Breast epithelium (tissue), 3 donors: ENCODE results near the gene CPD.

Experiments
- POLR2A ChIP-seq: fragments of 450-650 bp; IDR thresholded peaks from one replicate; pipeline ENCODE4 v1.6.1; 2016; ENCODE audit warnings: antibody characterized with exemption, mild to moderate bottlenecking, moderate library complexity
- POLR2AphosphoS5 ChIP-seq, 3 donors: sonication (generic); formaldehyde crosslinking; IDR thresholded peaks; one replicate each; pipeline ENCODE4 v1.6.1; 2017; ENCODE audit warnings: antibody characterized with exemption in 3 of 3
- TF ChIP-seq, protein P1 (sequence below), 3 donors: fragments of 450-650 bp; IDR thresholded peaks; one replicate each; pipeline ENCODE4 v1.5.1; 2016 to 2017; ENCODE audit warnings: antibody characterized with exemption in 3 of 3, mild to moderate bottlenecking in 3 of 3, moderate library complexity in 3 of 3

DNA sequence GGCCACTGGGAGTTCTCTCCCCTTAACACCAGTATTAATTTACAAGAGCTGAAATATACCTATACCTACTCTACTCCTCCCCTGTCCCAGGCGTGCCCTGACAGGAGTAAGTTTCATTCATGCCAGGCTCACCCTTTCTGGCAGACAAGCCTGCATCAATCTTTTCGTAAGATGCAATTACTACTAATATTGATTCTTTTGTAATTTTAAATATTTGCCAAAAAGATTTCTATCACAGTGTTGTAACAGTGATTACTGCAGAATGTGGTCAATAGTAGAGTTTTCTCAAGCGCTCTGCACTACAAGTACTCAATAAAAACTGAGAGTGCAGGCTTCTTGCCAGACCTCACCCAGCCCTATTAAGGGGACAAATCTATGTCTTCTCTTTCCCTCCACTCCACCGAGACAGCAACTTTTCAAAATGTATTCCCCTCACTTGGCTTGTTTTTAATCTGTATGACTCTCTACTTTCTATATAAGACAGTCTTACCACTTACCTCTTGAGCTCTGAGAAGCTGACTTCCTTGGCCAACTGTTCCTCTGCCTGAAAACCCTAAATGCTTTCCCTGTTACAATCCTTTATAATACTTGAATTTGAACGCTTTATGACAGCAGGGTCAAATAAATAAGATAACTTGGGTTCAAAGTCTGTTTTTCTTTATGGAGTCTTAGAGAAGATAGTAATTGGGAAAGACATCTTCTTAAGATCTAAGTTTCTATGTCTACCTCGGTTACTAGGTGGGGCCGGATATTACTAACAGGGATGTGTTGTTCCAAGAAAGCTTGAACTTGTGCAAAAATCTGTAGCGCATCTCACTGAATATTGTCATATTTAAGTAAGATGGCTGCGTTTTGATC is 45.0 kb upstream of the CPD start, which contains the start of gene TMIGD1:
- TF ChIP-seq, protein P1, sequence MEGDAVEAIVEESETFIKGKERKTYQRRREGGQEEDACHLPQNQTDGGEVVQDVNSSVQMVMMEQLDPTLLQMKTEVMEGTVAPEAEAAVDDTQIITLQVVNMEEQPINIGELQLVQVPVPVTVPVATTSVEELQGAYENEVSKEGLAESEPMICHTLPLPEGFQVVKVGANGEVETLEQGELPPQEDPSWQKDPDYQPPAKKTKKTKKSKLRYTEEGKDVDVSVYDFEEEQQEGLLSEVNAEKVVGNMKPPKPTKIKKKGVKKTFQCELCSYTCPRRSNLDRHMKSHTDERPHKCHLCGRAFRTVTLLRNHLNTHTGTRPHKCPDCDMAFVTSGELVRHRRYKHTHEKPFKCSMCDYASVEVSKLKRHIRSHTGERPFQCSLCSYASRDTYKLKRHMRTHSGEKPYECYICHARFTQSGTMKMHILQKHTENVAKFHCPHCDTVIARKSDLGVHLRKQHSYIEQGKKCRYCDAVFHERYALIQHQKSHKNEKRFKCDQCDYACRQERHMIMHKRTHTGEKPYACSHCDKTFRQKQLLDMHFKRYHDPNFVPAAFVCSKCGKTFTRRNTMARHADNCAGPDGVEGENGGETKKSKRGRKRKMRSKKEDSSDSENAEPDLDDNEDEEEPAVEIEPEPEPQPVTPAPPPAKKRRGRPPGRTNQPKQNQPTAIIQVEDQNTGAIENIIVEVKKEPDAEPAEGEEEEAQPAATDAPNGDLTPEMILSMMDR (IDR thresholded peaks at IDR 0.05) = no peak
- TF ChIP-seq POLR2A = no peak
- no peak for TF ChIP-seq POLR2AphosphoS5 (IDR thresholded peaks at IDR 0.05)
